ENCODE data around the gene SEMA7A.
A peak's percentile ranks its signal among the peaks of the same experiment; 100 is the strongest.

Gene SEMA7A

GRCh38 chr15:74369756-74370155 lies 64.0 kb downstream of the SEMA7A start:
- TF ChIP-seq CTCF (IDR thresholded peaks at IDR 0.05; ENCODE audit: unreplicated experiment in 3 of 3), result no peak
- Mint-ChIP-seq H3K9me3 (no peaks in the 10 kb centered on the region), H3K4me3 (no peak overlapping the region), H3K27ac (no peak overlapping the region), H3K4me1 (no peaks in the 10 kb centered on the region), H3K36me3 (ENCODE audit: low read depth) (no peaks in the 10 kb centered on the region), H3K27me3 (ENCODE audit: low read depth) (peaks cover 36% of the 10 kb centered on the region)

GRCh38 chr15:74369084-74369745 lies 64.5 kb downstream of the SEMA7A start:
- H3K9me3 Mint-ChIP-seq, result no peaks in the 10 kb centered on the region
- peaks cover 42% of the 10 kb centered on the region for H3K27me3 Mint-ChIP-seq (ENCODE audit: low read depth)
- no peaks in the 10 kb centered on the region for H3K4me1 Mint-ChIP-seq
- no peak overlapping the region for H3K4me3 Mint-ChIP-seq
- TF ChIP-seq CTCF (IDR thresholded peaks at IDR 0.05; ENCODE audit: unreplicated experiment in 3 of 3), result no peak
- H3K36me3 Mint-ChIP-seq (ENCODE audit: low read depth), result no peaks in the 10 kb centered on the region
- no peak overlapping the region for H3K27ac Mint-ChIP-seq

GRCh38 chr15:74368121-74368520 lies 65.6 kb downstream of the SEMA7A start:
- Mint-ChIP-seq H3K4me1 (no peaks in the 10 kb centered on the region), H3K27ac (no peak overlapping the region), H3K27me3 (ENCODE audit: low read depth) (peaks cover 41% of the 10 kb centered on the region), H3K36me3 (ENCODE audit: low read depth) (no peaks in the 10 kb centered on the region), H3K9me3 (no peaks in the 10 kb centered on the region), H3K4me3 (peak overlapping the region in 1 of 3 experiments; percentile 43)
- no peak for TF ChIP-seq CTCF (IDR thresholded peaks at IDR 0.05; ENCODE audit: unreplicated experiment in 3 of 3)

GRCh38 chr15:74367296-74367854 lies 66.4 kb downstream of the SEMA7A start, which contains the start of gene CYP11A1:
CYP11A1 (minus strand) TSS chr15:74367646; CDS start chr15:74367585, 61 bp downstream.
- H3K9me3 Mint-ChIP-seq, result no peaks in the 10 kb centered on the region
- H3K4me1 Mint-ChIP-seq, result no peaks in the 10 kb centered on the region
- peaks cover 35% of the 10 kb centered on the region for H3K27me3 Mint-ChIP-seq (ENCODE audit: low read depth)
- H3K27ac Mint-ChIP-seq, result no peak within 1 kb of the TSS
- no peaks in the 10 kb centered on the region for H3K36me3 Mint-ChIP-seq (ENCODE audit: low read depth)
- no peak for TF ChIP-seq CTCF (IDR thresholded peaks at IDR 0.05; ENCODE audit: unreplicated experiment in 3 of 3)
- H3K4me3 Mint-ChIP-seq, result peak within 1 kb of the TSS; percentile 42 to 68 (median 64)

- H3K4me3 Mint-ChIP-seq, result peak overlapping the region; percentile 78 to 86 (median 86)
These were observed 67.9 kb downstream of the SEMA7A start for GRCh38 chr15:74365598-74366445.

More at GRCh38 chr15:74365598-74366445, 67.9 kb downstream of the SEMA7A start:
- H3K9me3 Mint-ChIP-seq, result no peaks in the 10 kb centered on the region
- peaks cover 28% of the 10 kb centered on the region for H3K27me3 Mint-ChIP-seq (ENCODE audit: low read depth)
- peak overlapping the region; percentile 13 to 84 (median 80) for H3K27ac Mint-ChIP-seq
- TF ChIP-seq CTCF (IDR thresholded peaks at IDR 0.05; ENCODE audit: unreplicated experiment in 3 of 3), result no peak
- no peaks in the 10 kb centered on the region for H3K36me3 Mint-ChIP-seq (ENCODE audit: low read depth)
- H3K4me1 Mint-ChIP-seq, result no peaks in the 10 kb centered on the region

All from nephron (organoid).